GM19455 (cell line): Measurements from ENCODE around the gene LRRC17.
"Not testable (repeated sequence)": the region's sequence is repeated elsewhere in the genome, so short reads cannot be mapped to it uniquely, and the experiment has no call there.

Experiments used
- ATAC-seq: cut with Tn5 transposase; IDR thresholded peaks from one replicate; pipeline ENCODE4 v1.9.1; 2021; ENCODE audit not compliant: unreplicated experiment

LRRC17 gene

GRCh38 chr7:102897211-102897631, 15.6 kb upstream of the LRRC17 start:
- no peak for ATAC-seq

GRCh38 chr7:102897856-102898531, 14.8 kb upstream of the LRRC17 start:
- ATAC-seq, result no peak

GRCh38 chr7:102898532-102898859, 14.3 kb upstream of the LRRC17 start:
- no peak for ATAC-seq

GRCh38 chr7:102902052-102902451, 10.7 kb upstream of the LRRC17 start:
- not testable (repeated sequence) for ATAC-seq

- ATAC-seq, result not testable (repeated sequence)
Observed at GRCh38 chr7:102903576-102903975, 9.2 kb upstream of the LRRC17 start.

- ATAC-seq, result no peak
Observed at GRCh38 chr7:102908676-102909075, 4.1 kb upstream of the LRRC17 start.

- no peak for ATAC-seq
Observed at GRCh38 chr7:102913826-102914225, 1.0 kb downstream of the LRRC17 start.

GRCh38 chr7:102914585-102914984, 1.8 kb downstream of the LRRC17 start:
- ATAC-seq, result no peak

GRCh38 chr7:102916426-102916825, 3.6 kb downstream of the LRRC17 start:
- ATAC-seq, result no peak

GRCh38 chr7:102916881-102917280, 4.1 kb downstream of the LRRC17 start:
- ATAC-seq, result no peak

GRCh38 chr7:102917436-102918353, 4.9 kb downstream of the LRRC17 start:
- no peak for ATAC-seq

GRCh38 chr7:102918845-102919244, 6.0 kb downstream of the LRRC17 start:
- ATAC-seq, result no peak

GRCh38 chr7:102925976-102926782, 13.4 kb downstream of the LRRC17 start:
- no peak for ATAC-seq

GRCh38 chr7:102926783-102927140, 14.0 kb downstream of the LRRC17 start:
- no peak for ATAC-seq

GRCh38 chr7:102927312-102927933, 14.6 kb downstream of the LRRC17 start:
- no peak for ATAC-seq

- no peak for ATAC-seq
Observed at GRCh38 chr7:102931757-102932156, 19.0 kb downstream of the LRRC17 start.

GRCh38 chr7:102933763-102934162, 21.0 kb downstream of the LRRC17 start:
- no peak for ATAC-seq

- no peak for ATAC-seq
Observed at GRCh38 chr7:102934239-102934638, 21.4 kb downstream of the LRRC17 start.

GRCh38 chr7:102934701-102935100, 21.9 kb downstream of the LRRC17 start:
- ATAC-seq, result no peak

GRCh38 chr7:102935450-102936115, 22.8 kb downstream of the LRRC17 start:
- ATAC-seq, result no peak

- ATAC-seq, result no peak
Observed at GRCh38 chr7:102938679-102939078, 25.9 kb downstream of the LRRC17 start.
